Muscle of arm (tissue), 12 donors: ENCODE results near the gene NEDD4L. TPM values are rescaled to one million over a fixed set of nuclear protein-coding genes. Genes with fewer than 3 reads are reported as not detected.

Source experiments
- DNase-seq: peaks from one replicate; pipeline ENCODE4 v3.0.0-alpha.2; 2013
- polyA plus RNA-seq, 12 donors: library from polyadenylated mRNA; unstranded; fragments of 120-200 nt; gene quantifications; one replicate each; pipeline ENCODE4 v1.2.1, GENCODE V29; 2013; ENCODE audit not compliant: insufficient read length in 12 of 12

The NEDD4L gene
- polyA plus RNA-seq, 12 donors: 32.9 to 61.7 (median 43.5) TPM; not detected in 1

DNA sequence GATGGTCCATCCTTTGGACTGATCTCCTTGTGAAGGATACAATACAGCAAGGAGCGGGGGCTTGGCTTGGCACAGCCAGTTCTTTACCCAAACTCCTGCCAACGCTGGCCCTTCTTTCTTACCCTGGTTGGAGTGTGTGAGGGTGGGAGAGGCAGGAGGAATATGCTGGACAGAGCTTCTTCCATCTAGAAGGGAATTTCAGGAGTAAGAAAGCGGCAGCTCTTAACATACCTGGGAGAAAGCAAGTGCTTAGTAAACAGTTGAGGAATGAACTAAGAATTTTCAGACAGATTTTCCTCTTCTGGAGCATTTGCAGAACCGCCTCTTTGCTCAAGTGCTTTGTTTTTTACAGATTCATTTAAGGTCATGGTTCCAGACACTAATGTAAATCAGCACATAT is 72.8 kb downstream of the NEDD4L start:
- DNase-seq: no peak

DNA sequence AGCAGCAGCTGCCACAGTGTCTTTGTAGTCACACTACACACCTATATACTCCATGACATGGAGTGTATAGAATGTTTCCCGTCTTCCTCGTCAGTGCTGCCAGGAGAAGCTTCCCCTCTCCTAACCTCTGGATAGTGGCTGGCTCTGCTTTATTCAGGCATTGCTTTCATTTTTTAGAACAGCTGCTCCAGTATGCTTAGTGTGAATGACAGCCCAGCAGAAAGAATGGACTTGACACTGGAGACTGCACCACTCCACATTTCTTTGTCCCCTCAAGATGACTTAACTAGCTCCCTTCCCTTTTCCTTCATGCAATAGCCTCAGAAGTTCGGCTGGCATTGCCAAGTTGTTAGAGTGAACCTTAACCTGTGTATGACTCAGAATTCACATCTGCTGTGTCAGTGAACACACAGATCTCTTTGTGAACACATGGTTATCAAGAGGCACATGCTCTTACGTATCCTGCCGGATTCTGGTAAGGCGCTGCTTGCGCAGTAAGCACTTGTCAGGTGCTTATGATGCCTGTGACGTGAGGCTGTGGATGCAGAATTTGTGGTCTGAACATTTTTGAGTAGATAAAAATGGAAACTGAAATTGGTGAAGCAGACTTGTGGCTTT is 73.9 kb downstream of the NEDD4L start:
- DNase-seq: no peak

DNA sequence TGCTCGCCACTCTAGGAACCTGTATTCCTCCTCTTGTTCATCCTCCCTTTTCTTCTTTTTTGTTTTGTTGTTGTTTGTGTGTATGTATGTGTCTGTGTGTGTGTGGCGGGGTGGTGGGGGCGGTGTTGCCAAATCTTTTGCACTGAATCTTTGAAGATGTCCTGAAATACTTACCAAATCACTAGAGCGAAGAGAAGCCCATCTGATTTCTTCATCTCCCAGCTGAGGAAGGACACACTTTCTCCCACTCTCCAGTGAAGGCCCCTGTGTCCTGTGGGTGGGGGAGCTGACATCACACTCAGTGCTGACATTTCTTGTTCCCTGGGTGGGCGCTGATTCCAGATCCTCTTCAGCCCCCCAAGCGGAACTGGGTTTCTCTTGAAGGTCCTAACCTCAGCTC is 74.5 kb downstream of the NEDD4L start:
- no peak for DNase-seq

DNA sequence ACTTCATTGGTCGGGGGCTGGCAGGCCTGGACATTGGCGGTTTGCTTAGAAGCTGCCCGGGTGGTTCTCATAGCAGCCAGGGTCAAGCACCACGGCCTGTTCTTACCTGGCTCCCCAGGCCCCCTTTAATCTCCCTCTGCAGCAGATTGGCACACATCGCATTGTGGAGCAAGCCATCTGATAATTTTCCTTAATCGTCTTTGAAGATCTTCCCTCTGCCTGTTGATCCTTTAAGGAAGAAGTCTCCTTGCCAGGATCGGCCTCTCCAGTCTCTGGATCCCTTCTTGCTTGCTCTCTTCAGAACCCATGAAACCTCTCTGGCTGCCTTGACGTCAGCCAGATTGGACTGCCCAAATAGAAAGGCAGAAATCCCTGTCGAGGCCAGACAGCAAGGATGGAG is 75.8 kb downstream of the NEDD4L start:
- no peak for DNase-seq

DNA sequence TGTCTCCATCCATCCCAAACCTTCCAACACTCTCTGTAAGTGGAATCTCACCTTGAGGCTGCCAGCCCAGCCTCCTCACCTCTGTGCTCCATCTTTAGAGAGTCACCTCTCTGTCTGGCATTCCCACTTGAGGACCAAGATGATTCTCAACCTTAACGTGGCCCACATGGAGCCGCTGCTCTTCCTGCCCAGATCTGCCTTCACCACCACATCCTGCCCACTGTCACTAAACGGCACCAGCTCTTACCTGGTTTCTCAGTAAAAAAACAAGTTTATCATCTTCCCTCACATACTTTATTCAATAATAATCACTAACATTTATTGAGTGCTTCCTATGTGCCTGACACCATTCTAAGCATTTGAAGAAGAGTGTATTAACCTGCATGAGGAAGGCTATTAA is 80.4 kb downstream of the NEDD4L start:
- no peak for DNase-seq

DNA sequence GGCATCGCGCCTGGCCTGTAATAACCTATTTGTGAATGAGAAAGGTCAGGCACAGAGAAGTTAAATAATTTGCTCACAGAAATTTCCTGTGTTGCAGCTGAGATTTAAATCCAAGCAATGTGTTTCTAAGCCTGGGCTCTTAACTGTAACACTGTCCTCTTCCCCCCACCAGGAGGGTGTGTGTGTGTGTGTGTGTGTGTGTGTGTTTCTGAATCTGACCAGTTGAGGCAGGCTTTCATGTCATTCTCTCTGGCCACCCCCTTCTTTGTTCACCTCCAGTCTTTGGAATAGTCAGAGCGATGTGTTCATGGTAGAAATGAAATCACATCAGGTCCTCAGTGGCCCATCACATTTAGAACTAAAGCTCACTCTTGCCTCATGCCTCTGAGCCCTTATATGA is 81.2 kb downstream of the NEDD4L start:
- no peak for DNase-seq

DNA sequence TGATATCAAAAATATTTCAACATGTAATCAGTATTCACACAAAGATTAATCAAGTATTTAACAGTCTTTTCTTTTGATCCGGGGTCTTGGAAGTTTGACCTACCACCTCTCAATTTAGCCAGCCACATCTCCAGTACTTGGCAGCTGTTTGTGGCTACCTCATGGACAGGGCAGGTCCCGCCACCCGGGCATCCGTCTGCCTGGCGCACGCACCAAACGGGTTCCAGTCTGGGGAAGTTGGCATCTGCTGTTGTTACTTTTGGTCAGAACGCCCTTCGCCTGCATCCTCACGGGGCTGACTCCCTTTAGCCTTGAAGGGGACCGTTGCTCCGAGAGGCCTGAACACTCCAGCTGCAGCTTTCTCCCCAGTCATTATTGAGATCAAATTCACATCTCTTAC is 81.7 kb downstream of the NEDD4L start:
- no peak for DNase-seq

DNA sequence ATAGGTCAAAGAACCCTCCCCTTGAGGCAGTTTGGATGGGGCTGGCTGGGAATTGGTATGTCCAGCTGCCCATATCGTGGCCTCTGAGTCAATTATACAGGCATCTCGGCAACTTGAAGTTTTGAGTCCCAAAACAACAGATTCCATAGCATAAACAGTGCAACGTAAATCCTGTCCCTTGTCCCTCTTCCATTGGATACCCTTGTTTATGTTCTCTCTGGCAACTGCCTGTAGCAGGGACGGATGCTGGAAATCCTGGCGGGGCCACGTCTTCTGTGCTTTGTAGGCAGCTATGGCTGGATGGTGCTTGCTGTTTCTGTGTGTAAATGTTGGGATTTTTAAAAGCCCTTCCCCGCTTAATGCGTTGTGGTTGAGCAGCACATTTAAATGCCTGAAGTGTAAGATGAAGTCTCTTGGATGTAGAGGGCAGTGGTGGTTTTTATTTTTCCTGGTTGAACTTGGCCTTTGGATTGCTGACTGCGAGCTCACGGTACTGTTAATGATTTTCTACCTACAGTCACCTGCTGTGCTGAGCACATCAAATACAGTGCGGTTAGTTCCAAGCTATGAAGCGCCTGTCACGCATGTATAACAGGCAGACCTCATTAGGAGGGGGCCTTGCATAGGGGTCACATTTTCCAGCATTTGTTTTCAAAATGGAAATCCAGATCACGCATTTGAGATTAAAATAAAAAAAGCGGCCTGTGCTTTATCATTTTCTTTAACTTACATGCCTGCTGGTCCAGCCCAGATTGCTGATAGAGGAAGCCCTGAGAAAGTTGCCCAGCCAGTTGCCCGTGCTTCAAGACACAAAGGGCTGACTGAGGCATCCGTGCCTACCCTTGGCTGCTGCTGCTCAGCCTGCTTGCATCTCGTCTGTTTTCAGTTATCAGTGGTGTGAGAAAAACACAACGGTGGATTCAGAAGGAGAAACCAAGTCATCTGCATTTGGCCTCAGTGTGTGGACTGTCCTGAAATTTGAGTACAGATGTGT is 84.7 kb downstream of the NEDD4L start:
- no peak for DNase-seq

DNA sequence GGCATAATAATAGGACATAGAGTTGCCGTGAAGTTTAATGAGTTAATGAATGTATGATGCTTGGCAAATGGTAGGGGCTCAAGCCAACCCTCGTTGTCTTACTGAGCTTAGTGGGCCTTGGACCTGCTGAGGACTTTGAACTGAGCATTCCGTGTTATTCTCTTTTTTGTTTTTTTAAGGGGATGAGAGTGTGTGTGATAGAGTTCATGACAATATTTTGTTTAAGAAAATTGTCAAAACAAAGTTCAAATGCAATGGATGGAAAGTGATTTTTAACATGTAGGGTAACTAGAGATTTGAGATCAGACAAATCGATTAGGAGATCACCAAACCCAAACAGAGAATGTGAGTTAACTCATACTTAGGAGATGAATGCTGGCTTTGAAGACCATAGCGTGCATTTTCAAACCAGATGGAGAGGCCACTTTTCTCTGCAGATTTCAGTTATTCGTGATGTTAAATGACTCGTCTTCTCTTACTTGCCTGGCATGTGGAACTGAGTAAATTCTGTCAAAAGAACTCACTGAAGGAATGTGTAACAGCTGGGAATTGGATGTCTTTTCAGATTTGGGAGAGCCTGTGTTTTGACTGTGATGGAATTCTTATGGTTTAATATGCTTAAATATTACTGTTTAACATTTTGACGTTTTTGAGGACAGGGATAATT is 88.7 kb downstream of the NEDD4L start:
- no peak for DNase-seq

DNA sequence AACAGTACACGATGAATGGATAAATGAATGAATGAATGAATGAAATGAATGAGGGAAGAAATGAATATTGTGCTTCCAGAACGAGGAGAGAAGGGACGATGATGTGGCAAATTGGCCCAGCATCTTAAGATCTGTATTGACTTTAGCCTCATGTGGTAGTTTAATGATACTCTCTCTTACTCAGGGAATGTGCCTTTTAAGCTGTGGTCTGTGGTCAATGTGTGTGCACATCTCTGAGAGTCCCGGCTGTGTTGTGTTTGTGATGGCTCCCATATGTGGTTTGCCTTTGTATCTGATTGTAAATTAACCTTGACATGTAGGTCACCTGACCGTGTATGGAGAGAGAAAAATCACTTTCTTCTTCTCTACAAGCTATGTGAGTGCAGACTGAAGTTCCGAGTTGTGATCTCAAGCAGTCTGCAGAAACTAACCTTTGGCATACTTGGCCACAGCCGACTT is 91.2 kb downstream of the NEDD4L start:
- DNase-seq: no peak

DNA sequence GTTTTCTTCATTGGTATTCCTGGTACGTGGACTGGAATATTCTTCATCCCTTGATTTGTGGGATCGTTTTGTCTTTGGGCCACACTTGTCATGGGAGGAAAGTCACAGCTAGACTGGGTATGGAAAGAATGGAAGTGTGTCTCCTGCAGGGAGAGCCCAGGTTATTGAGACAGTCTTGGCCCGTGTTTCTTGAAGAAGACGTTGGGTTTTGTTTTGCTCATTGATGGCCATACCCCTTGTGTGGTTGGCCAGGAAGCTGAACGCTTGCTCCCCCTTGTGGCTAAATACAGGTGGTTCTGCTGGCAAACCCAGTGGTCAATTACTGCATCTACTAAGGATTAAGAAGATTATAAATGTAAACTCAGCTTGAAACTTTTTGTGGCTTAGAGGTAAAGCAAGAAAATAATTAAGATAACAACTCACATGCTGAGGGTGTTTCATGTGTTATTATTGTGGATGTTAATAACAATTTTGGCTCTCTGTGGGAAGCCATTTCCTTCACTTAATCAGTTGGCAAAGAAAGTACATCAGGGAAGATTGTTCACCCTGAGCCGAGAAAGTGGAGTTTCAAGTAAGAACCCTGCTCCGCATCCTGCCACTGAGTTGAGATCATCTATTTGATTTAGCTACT is 91.8 kb downstream of the NEDD4L start:
- DNase-seq: peak; percentile 36

DNA sequence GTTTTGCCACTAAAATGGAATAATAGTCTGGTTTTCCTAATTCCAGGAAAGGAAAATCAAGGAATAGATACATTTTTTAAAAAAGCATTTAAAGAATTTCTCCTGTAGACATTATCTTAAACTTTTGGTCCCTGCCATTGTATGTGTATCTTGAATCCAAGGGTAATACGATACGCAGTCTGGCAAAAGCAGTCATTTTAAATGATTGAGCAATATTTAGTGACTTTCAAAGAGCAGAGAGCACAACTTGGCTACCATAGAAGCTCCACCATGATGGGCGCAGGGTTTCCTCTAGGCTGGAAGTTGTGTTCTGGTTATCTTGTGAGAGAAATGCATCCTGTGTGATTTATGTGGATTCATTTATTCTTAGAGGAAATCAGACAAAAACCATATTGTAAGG is 92.9 kb downstream of the NEDD4L start:
- DNase-seq: no peak

DNA sequence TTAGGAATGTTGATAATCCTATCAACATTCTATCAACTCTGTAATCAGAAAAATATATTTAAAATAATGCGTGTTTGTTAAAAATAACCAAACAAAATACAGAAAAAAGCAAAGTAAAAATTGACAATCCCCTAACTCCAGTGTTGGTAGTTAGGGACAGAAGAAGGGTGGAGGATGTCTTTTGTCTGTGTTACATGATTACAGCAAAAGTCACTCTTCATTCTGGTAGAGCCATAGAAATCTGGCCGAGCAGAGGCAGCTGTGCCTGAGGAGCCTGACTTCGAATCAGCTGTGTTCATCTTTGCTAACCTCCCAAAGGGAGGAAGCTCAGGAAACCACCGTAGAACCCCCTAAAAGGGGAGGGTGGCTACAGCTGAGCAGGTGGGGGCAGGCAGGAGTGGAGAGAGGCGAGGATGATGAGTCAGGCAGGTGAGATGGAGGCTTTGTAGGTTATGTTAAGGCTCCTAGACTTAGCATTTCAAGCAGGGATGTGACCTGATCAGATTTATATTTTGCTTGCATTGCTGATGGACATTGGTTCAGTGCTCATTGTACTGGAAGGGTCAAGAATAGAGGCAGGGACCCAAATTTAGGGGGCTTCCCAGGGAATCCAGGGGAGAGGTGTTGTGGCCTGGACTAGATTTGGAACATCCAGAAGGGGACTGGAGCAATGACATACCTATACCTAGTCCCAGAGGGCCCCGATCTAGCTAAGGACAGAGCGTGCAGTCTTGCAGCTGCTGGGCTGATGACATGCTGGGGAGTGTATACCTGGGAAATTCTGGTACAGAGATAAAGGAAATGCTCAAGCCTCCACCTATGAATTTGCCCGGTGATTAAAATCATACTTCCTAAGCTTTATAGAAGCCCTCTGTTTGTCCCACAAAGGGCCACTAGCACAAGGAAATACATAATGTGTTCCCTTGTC is 95.7 kb downstream of the NEDD4L start:
- no peak for DNase-seq

DNA sequence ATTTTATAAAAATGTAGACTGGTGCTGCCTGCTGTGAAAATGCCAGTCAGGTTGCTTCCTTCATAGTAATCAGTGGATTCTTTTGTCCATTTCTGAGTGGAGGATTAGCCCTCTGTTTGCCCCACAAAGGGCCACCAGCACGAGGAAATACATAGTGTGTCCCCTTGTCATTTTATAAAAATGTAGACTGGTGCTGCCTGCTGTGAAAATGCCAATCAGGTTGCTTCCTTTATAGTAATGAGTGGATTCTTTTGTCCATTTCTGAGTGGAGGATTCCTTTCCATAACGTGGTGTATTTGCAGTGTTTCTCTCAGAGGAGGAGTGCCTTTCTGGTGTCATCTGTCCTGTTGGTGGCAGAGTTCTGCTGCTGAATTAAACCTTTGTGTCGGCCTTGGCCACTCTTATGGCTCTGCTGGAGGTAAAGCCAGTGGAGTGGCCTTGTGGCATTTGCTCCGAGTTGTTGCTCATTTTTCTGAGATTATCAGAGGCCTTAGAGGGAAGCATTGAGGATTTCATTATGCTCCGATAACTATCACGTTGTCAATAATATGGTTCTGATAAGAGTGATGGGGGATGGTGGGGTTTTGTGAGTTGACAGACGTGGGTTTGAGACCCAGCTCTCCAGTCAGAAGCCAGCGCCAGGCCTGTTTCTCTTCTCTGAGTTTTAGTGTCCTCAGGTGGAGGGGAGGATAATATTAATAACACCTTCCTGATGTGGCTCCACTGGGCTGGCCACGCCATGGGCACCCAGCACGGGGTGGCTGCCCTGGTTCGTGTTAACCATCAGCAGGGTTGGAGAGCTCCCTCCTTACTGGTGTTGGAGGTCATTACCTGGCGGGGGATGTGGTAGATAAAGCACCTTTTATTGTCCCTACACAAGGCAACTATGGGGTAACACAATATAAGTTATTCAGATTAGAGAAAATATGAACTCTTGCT is 96.6 kb downstream of the NEDD4L start:
- no peak for DNase-seq

DNA sequence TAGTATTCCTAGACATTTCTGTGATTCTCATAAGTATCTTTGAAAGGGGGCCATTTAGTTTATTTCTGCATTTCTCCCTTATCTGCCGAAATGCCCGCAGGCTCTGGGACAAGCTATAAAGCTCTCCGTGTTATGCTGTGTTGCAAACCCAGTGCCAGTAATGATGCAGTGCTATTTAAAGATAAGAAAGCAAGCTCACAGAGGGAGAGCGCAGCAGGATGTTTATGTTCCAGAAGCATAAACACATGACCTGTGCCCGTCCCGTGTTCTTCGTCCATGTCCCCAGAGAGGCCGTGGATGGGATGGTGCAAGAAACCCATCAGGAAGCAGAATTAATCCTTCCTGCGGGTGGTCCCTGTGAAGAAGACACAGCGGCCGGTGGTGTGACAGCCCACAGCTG is 99.4 kb downstream of the NEDD4L start:
- DNase-seq: no peak

DNA sequence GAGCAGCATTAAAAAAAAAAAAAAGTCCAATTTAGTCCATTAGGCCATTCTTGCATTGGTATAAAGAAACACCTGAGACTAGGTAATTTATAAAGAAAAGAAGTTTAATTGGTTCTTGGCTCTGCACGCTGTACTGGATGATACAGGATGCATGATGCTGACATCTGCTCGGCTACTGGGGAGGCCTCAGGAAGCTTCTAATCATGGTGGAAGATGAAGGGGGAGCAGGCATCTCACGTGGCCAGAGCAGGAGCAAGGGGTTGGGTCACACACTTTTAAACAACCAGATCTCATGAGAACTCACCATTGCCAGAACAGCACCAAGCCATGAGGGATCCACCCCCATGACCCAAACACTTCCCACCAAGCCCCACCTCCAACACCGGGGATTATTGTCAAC is 100.1 kb downstream of the NEDD4L start:
- no peak for DNase-seq

DNA sequence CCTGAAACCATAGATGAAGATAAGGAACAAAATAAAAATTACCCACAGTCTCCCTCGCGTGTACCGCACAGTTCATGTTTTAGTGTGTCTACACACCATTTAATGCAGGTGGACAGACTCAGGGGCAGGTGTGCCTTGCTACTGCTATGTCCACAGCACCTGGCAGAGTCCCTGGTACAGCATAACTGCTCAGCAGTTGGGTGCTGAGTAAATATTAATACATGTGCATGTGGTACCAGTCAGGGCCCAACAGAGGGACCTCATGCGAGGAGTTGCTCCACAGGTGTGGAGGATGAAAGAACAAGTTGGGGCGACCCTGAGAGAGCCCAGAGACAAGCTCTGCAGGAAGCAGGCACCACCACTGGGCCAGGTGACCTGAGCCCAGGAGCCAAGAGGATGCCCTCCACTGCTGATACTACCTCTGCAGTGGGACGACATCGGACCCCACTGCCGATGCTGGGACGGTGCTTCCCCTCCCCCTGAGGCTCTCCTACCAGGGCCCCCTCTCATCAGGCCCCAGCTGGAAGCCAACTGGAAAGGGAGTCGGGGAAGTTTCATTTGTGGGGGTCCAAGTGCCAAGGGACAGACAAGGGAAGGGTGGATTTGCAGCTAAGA is 100.8 kb downstream of the NEDD4L start:
- no peak for DNase-seq

DNA sequence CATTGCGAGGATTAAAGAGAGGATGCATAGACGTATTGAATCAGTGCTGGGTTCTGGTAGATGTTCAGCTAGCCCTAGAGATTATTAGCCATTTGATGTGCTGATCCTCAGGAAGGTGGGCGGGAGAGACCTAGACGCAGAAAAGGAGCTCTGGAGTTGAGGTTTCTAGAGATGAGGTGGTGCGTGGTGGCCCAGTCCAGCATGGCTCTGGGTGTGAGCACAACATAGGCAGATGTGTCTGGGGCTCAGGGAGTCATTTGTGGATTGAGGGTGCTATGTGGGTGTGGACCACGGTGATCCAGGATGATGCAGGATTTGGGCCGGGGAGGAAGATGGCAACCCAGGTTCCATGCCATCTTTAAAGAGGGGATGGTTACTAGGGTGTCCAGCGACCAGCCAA is 102.1 kb downstream of the NEDD4L start:
- no peak for DNase-seq

DNA sequence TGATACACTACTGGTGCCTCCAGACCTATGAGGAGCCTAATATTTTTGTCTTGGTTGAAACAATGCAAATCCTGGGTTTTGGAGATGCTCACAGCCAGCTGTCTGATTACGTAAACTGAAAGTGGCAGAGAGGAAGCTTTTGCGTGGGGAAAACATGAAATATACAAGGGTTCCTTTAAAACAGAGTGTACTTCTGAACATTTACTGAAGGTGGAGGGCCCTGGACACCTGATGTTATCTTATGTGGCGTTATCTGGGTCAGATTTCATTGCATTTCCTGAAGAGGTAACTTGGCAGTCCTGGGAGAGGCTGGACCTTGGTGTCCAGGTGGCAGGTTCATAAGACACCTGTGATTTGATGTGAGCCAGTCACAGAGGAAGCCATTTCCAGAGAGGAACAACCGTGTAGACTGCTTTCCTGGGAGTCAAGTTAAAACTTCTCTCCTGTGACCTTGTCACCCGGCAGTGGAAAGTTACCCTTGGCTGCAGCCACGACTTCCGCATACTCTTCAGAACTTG is 105.0 kb downstream of the NEDD4L start:
- DNase-seq: no peak
